Gastroesophageal sphincter (tissue), 3 donors: Measurements from ENCODE around the gene ESPNL.

Experiments
- POLR2AphosphoS5 ChIP-seq: sonication (generic); formaldehyde crosslinking; IDR thresholded peaks from one replicate; pipeline ENCODE4 v1.6.1; 2017; ENCODE audit warnings: antibody characterized with exemption
- TF ChIP-seq, protein P1 (sequence below), 4 experiments: fragments of 200-600 bp in 2 of 4; fragments of 450-650 bp in 2 of 4; sonication (generic) in 1 of 4; IDR thresholded peaks; one replicate each; pipeline ENCODE4 v1.5.1; 2017 to 2019; ENCODE audit warnings: antibody characterized with exemption in 4 of 4, mild to moderate bottlenecking in 2 of 4, moderate library complexity in 2 of 4

DNA sequence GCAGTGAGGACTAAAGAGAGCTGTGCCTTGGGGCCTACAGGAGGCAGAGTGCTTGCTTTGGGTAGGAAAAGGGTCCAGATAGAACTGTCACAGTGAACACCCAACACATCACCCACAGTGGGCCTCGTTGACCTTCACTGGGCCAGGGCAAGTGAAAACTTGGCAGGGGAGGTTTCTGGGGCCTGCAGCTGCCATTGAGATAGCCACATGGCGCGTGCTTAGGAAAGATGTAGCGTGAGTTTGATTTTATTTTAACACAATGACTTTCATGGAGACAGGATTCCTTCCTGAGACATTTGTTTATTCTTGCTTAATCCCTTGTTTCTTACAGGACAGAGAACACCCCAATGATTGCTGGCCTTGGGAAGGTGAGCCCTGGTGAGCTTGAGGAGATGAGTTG, 9.3 kb upstream of the ESPNL start:
- TF ChIP-seq, protein P1, sequence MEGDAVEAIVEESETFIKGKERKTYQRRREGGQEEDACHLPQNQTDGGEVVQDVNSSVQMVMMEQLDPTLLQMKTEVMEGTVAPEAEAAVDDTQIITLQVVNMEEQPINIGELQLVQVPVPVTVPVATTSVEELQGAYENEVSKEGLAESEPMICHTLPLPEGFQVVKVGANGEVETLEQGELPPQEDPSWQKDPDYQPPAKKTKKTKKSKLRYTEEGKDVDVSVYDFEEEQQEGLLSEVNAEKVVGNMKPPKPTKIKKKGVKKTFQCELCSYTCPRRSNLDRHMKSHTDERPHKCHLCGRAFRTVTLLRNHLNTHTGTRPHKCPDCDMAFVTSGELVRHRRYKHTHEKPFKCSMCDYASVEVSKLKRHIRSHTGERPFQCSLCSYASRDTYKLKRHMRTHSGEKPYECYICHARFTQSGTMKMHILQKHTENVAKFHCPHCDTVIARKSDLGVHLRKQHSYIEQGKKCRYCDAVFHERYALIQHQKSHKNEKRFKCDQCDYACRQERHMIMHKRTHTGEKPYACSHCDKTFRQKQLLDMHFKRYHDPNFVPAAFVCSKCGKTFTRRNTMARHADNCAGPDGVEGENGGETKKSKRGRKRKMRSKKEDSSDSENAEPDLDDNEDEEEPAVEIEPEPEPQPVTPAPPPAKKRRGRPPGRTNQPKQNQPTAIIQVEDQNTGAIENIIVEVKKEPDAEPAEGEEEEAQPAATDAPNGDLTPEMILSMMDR (IDR thresholded peaks at IDR 0.05), result no peak
- no peak for TF ChIP-seq POLR2AphosphoS5
